Hematopoietic multipotent progenitor cell treated with erythropoietin and hydrocortisone succinate and interleukin-3 and kit ligand, for 15 days (in vitro differentiated cells): ENCODE results near the gene IQCM.

Source experiments
- DNase-seq: peaks from one replicate; pipeline ENCODE4 v3.0.0-alpha.2; 2015; ENCODE audit warnings: low spot score

Gene IQCM

GRCh38 chr4:149815743-149816142, at the start of gene IQCM:
TSS of gene IQCM (minus strand) at chr4:149815843. CDS start at chr4:149742691, 73,152 bp downstream.
- no peak for DNase-seq

DNA sequence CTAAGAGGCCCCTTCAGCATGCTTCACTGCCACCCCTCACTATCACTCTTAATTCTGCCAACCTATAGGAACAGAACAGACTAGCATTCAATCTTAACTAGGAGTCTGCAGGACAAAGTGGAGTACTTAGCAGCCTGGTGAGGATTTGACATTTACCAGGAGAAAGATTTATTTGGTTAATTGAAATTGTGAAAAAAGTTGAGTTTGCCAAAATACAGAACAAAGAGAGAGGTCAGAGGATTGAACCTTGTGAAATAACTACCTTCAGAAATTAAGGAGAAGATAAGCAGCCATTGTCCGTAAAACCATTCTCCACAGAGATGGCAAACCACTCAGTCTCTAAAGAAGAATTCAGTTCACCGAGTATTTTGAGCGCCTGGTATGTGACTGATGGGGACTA, 41.8 kb upstream of the IQCM start:
- no peak for DNase-seq

DNA sequence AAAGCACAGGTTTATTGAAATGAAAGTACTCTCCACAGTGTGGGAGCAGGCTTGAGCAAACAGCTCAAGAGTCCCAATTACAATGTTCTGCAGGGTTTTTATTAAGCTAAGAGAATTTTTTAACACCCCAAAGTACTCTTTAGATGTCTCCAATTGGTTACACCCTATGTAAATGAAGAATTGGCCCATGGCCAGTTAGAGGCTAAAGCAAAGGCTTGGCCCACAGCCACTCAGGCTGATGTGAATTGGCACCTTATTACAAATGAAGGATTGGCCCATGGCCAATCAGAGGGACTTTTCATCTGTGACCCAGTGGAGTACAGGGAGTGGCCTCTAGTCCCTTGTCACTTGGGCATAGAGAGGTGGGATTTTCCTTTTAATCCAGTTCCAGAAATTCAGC, 30.1 kb upstream of the IQCM start:
- no peak for DNase-seq

- no peak for DNase-seq
Observed at GRCh38 chr4:149841686-149842085, 26.0 kb upstream of the IQCM start.

DNA sequence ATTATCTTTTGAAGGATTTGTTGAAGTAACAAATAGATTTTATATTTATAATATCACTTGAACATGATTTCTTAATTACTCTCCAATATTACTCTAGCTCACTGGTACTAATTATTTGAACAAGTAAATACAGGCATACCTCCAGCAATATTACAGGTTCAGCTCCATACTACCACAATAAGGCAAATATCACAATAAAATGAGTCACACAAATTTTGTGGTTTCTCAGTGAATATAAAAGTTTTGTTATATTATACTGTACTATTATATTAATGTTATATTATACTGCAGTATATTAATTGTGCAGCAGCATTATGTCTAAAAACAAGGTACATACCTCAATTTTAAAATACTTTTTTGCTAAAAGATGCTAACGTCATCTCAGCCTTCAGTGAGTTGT, 22.4 kb upstream of the IQCM start:
- DNase-seq: no peak

- DNase-seq: no peak
Observed at GRCh38 chr4:149836546-149836945, 20.9 kb upstream of the IQCM start.

DNA sequence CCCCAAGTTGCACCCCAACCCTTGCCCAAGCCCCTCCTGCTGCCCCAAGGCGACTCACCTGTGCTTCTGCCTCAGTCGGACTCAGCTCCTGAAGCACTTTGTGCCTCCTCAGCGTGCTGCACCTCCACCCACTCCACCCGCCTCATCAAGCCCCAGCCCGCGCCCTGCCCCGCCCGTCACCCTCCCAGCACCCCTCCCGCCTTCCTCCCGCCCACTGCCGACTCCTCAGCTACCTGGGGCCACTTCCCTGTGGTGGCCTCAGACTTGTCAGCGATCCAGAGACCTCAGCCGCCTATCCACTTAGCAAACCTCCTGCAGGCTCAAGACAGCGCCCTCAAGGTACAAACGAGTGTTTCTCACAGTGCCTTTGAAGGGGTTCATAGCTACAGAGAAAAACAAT, 19.6 kb upstream of the IQCM start:
- DNase-seq: no peak

GRCh38 chr4:149831656-149832208, 16.1 kb upstream of the IQCM start:
- DNase-seq: no peak

DNA sequence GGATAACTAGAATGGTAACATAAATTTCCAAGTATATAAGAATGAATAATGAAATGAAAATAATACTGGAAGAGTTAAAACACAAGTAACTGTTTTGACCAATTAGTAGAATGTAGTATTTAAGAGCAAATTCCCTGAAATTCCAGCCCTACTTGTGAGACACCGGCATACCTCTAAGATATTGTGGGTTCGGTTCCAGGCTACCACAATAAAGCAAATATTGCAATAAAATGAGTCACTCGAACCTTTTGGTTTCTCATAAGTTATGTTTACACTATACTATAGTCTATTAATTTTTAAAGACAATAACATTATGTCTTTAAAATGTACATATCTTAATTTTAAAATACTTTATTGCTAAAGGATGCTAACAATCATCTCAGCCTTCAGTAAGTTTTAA, 15.2 kb upstream of the IQCM start:
- no peak for DNase-seq

DNA sequence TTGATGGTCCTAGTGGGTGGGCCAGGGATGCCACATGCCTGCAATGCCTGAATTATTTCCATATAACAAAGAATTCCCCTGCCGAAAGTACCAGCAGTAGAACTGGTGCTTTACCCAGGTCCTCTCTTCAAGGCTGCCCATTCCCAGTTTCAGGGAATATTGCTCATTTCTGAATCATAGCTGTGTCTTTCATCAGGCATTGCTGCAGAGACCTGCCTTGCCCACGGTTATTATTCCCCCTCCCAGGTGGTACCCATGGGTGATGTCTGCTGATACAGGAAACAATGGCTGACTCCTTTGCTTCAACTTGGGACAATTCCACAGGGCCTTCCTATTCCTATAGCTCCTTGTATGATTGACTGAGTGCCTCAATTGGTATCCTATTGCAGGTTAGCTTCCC, 9.7 kb upstream of the IQCM start:
- DNase-seq: no peak

- no peak for DNase-seq
Observed at GRCh38 chr4:149823769-149824221, 8.2 kb upstream of the IQCM start.

GRCh38 chr4:149801416-149801815, 14.2 kb downstream of the IQCM start:
- no peak for DNase-seq

- no peak for DNase-seq
Observed at GRCh38 chr4:149799546-149799945, 16.1 kb downstream of the IQCM start.

GRCh38 chr4:149796381-149796780, 19.3 kb downstream of the IQCM start:
- no peak for DNase-seq

GRCh38 chr4:149795256-149795655, 20.4 kb downstream of the IQCM start:
- no peak for DNase-seq

- no peak for DNase-seq
Observed at GRCh38 chr4:149794352-149794751, 21.3 kb downstream of the IQCM start.

- DNase-seq: no peak
Observed at GRCh38 chr4:149793459-149793858, 22.2 kb downstream of the IQCM start.

DNA sequence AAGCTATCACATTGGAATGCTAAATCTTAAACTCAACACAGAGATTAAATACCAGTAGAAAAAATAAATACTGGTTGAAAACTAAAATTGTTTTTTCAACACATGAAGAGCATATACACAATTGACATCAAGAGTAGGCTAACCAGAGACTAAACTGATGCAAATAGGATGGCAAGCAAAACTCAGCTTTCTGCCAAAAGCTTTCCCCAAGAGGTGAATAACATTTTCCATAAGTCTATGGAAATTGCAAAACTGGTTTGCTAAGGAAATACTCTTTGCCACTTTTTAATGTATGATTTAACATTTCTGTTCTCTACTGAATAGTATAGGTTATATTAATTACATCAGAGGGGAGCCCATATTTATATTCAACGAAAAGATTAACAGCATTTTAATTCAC, 23.8 kb downstream of the IQCM start:
- no peak for DNase-seq

- no peak for DNase-seq
Observed at GRCh38 chr4:149790172-149790907, 25.3 kb downstream of the IQCM start.

DNA sequence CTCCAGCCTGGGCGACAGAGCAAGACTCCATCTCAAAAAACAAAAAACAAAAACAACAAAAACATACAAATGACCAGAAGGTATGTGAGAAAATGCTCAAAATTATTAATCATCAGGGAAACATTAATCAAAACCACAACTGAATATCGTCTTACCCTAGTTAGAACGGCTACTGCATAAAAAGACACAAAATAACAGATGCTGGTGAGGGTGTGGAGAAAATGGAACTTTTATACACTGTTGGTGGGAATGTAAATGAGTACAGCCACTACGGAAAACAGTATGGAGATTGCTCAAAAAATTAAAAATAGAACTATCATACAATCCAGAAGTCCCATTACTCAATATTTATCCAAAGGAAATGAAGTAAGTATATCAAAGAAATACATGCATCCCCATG, 27.3 kb downstream of the IQCM start:
- DNase-seq: no peak

DNA sequence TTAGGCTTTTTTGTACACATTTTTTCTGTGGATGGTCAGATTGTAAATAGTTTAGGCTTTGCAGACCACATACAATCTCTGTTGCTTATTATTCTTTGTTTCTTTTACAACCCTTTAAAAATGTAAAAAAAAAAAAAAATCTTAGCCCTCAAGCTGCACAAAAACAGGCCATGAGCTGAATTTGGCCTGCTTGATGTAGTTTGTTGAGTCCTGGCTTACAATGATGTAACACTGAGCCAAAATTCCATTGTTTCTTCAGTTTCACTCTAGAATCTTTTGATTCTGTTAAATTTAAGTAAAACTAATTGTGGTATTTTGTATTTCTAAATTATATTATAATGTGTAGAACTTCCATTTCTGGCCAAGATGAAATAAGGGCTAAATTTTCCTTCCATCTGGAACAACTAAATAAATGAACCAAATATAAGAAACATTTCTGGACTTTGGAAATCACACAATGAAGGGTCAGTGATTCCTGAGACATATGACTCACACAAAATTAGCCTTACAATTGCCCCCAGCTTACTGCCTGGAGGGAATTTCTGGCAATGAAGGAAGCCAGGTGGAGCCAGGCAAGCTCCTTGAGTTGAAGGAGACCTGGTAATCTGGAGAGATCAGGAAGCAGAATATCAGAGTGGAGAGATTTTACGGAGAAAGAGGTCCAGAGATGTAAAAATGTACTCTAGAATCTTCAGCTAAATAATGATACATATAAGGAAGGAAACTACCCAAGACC, 29.8 kb downstream of the IQCM start:
- no peak for DNase-seq

- DNase-seq: no peak
Observed at GRCh38 chr4:149784018-149784417, 31.6 kb downstream of the IQCM start.

DNA sequence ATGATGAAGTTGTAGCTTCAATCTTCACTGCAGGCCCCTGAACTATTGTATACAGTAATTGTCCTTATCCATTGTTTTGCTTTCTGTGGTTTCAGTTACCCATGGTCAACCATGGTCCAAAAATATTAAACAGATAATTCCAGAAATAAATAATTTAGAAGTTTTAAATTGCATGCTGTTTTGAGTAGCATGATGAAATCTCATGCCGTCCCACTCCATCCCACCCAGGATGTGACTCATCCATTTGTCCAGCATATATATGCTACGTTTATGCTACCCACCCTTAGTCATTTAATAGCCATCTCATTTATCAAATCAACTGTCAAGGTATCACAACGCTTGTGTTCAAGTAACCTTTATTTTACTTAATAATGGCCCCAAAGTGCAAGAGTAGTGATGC, 34.5 kb downstream of the IQCM start:
- DNase-seq: no peak
